HEK293 (cell line): ENCODE results near the gene ZNF565.
A peak's percentile ranks its signal among the peaks of the same experiment; 100 is the strongest.

Source experiments
- CTCF ChIP-seq: fragments of 450-650 bp; formaldehyde crosslinking; IDR thresholded peaks from 2 replicates; pipeline ENCODE4 v1.5.1; 2016; ENCODE audit warnings: missing biosample characterization, missing genetic modification characterization
- FEZF1 ChIP-seq: fragments of 450-650 bp; formaldehyde crosslinking; IDR thresholded peaks from 2 replicates; pipeline ENCODE4 v1.5.1; 2016; ENCODE audit warnings: missing biosample characterization, missing genetic modification characterization
- OSR2 ChIP-seq: fragments of 450-650 bp; formaldehyde crosslinking; IDR thresholded peaks from 2 replicates; pipeline ENCODE4 v1.5.1; 2016; ENCODE audit warnings: missing biosample characterization, missing genetic modification characterization
- SALL2 ChIP-seq: fragments of 450-650 bp; formaldehyde crosslinking; IDR thresholded peaks from 2 replicates; pipeline ENCODE4 v1.5.0; 2017; ENCODE audit warnings: missing biosample characterization, mild to moderate bottlenecking, missing genetic modification characterization, borderline replicate concordance
- SP2 ChIP-seq: fragments of 450-650 bp; formaldehyde crosslinking; IDR thresholded peaks from 2 replicates; pipeline ENCODE4 v1.5.1; 2016; ENCODE audit warnings: missing biosample characterization, missing genetic modification characterization
- TCF7L2 ChIP-seq: IDR thresholded peaks from 2 replicates; pipeline ENCODE4 v1.6.1; 2011; ENCODE audit warnings: low read depth, mild to moderate bottlenecking, inconsistent platforms, low read length, moderate library complexity, borderline replicate concordance
- YY2 ChIP-seq: fragments of 450-650 bp; formaldehyde crosslinking; IDR thresholded peaks from 2 replicates; pipeline ENCODE4 v1.5.1; 2016; ENCODE audit warnings: missing biosample characterization, missing genetic modification characterization
- ZBTB44 ChIP-seq: fragments of 450-650 bp; IDR thresholded peaks from 2 replicates; pipeline ENCODE4 v1.5.1; 2018; ENCODE audit warnings: missing biosample characterization, mild to moderate bottlenecking, missing genetic modification characterization
- ZNF10 ChIP-seq: fragments of 450-650 bp; formaldehyde crosslinking; IDR thresholded peaks from 2 replicates; pipeline ENCODE4 v1.5.1; 2017; ENCODE audit warnings: missing biosample characterization, missing genetic modification characterization
- ZNF114 ChIP-seq: fragments of 450-650 bp; formaldehyde crosslinking; IDR thresholded peaks from 2 replicates; pipeline ENCODE4 v1.5.0; 2017; ENCODE audit warnings: missing biosample characterization, missing genetic modification characterization
- ZNF133 ChIP-seq: fragments of 450-650 bp; formaldehyde crosslinking; IDR thresholded peaks from 2 replicates; pipeline ENCODE4 v1.5.1; 2016; ENCODE audit warnings: missing biosample characterization, missing genetic modification characterization
- ZNF184 ChIP-seq: fragments of 450-650 bp; IDR thresholded peaks from 2 replicates; pipeline ENCODE4 v1.5.1; 2018; ENCODE audit warnings: missing biosample characterization, mild to moderate bottlenecking, missing genetic modification characterization
- ZNF26 ChIP-seq: fragments of 450-650 bp; formaldehyde crosslinking; IDR thresholded peaks from 2 replicates; pipeline ENCODE4 v1.5.1; 2016; ENCODE audit warnings: missing biosample characterization, missing genetic modification characterization
- ZNF366 ChIP-seq: fragments of 450-650 bp; formaldehyde crosslinking; conservative IDR thresholded peaks from 2 replicates; pipeline ENCODE4 v1.5.1; 2016; ENCODE audit warnings: missing biosample characterization, missing genetic modification characterization
- ZNF416 ChIP-seq: fragments of 450-650 bp; formaldehyde crosslinking; IDR thresholded peaks from 2 replicates; pipeline ENCODE4 v1.5.1; 2016; ENCODE audit warnings: missing biosample characterization, missing genetic modification characterization
- ZNF501 ChIP-seq: fragments of 450-650 bp; formaldehyde crosslinking; IDR thresholded peaks from 2 replicates; pipeline ENCODE4 v1.5.1; 2016; ENCODE audit warnings: missing biosample characterization, missing genetic modification characterization
- ZNF518A ChIP-seq: fragments of 450-650 bp; formaldehyde crosslinking; conservative IDR thresholded peaks from 2 replicates; pipeline ENCODE4 v1.5.1; 2016; ENCODE audit warnings: low read depth, missing biosample characterization, missing genetic modification characterization
- ZNF544 ChIP-seq: fragments of 450-650 bp; formaldehyde crosslinking; IDR thresholded peaks from 2 replicates; pipeline ENCODE4 v1.5.0; 2017; ENCODE audit warnings: missing biosample characterization, missing genetic modification characterization
- ZNF548 ChIP-seq: fragments of 450-650 bp; formaldehyde crosslinking; IDR thresholded peaks from 2 replicates; pipeline ENCODE4 v1.5.1; 2016; ENCODE audit warnings: missing biosample characterization, missing genetic modification characterization
- ZNF580 ChIP-seq: fragments of 450-650 bp; formaldehyde crosslinking; IDR thresholded peaks from 2 replicates; pipeline ENCODE4 v1.5.1; 2016; ENCODE audit warnings: missing biosample characterization, missing genetic modification characterization
- ZNF600 ChIP-seq: fragments of 450-650 bp; formaldehyde crosslinking; IDR thresholded peaks from 2 replicates; pipeline ENCODE4 v1.5.1; 2016; ENCODE audit warnings: missing biosample characterization, missing genetic modification characterization
- ZNF785 ChIP-seq: fragments of 450-650 bp; formaldehyde crosslinking; IDR thresholded peaks from 2 replicates; pipeline ENCODE4 v1.5.1; 2016; ENCODE audit warnings: missing biosample characterization, missing genetic modification characterization
- ZNF843 ChIP-seq: fragments of 450-650 bp; formaldehyde crosslinking; IDR thresholded peaks from 2 replicates; pipeline ENCODE4 v1.5.1; 2016; ENCODE audit warnings: missing biosample characterization, missing genetic modification characterization
- ZSCAN5A ChIP-seq: fragments of 450-650 bp; formaldehyde crosslinking; IDR thresholded peaks from 2 replicates; pipeline ENCODE4 v1.5.1; 2016; ENCODE audit warnings: missing biosample characterization, missing genetic modification characterization

ZNF565 gene

GRCh38 chr19:36139473-36140303, 74.8 kb downstream of the ZNF565 start, which contains the start of gene CAPNS1 (continued):
- TF ChIP-seq SP2 (tag by site-specific recombination) (peak; percentile 98), ZNF518A (tag by site-specific recombination) (peak; percentile 15), ZNF548 (tag by site-specific recombination) (peak; percentile 99), ZNF114 (tag by site-specific recombination) (no peak), SALL2 (tag by site-specific recombination) (no peak), OSR2 (tag by site-specific recombination) (peak; percentile 33), ZNF184 (tag by site-specific recombination) (peak; percentile 88; the same call in 1 of the 2 replicates), ZNF600 (tag by site-specific recombination) (peak; percentile 90), FEZF1 (tag by site-specific recombination) (peak; percentile 49; the same call in 1 of the 2 replicates), ZNF10 (tag by site-specific recombination) (peak; percentile 63; the same call in 1 of the 2 replicates), ZNF501 (tag by site-specific recombination) (peak; percentile 98), ZNF366 (tag by site-specific recombination) (no peak; the same call in 1 of the 2 replicates), ZNF133 (tag by site-specific recombination) (no peak), ZNF843 (tag by site-specific recombination) (peak; percentile 86), YY2 (tag by site-specific recombination) (0 out of 2 replicates have a peak, but pooled peaks have one; percentile 42), ZNF544 (tag by site-specific recombination) (no peak), ZNF785 (peak; percentile 97), ZNF580 (tag by site-specific recombination) (peak; percentile 96), ZSCAN5A (tag by site-specific recombination) (peak; percentile 81; the same call in 1 of the 2 replicates), CTCF (tag by site-specific recombination) (peak; percentile 94), ZBTB44 (tag by site-specific recombination) (peak; percentile 96), ZNF416 (tag by site-specific recombination) (no peak), TCF7L2 (no peak), ZNF26 (tag by site-specific recombination) (no peak)
